HepG2 (cell line): ENCODE results near the gene CAMK2D. TPM values are rescaled to one million over a fixed set of nuclear protein-coding genes. Genes with fewer than 3 reads are reported as not detected.

Experiments
- ATAC-seq: fragments of 200-7000 bp; cut with Tn5 transposase; 3 replicates; pipeline ENCODE4 v1.9.1; 2020; ENCODE audit warnings: mild to moderate bottlenecking, moderate library complexity
- BruUV-seq: library from RNA; stranded (reverse); fragments of 400-500 nt; replicated peaks from 2 replicates; lab custom pipeline; 2021; lab: Mats Ljungman, UMichigan
- CTCF ChIA-PET: fragments of 300-600 bp; formaldehyde crosslinking; extraction: SDS; loops from one replicate; lab custom pipeline; 2021; ENCODE audit warnings: low total read pairs, inconsistent platforms, low intra/inter-chr PET ratio; lab: Yijun Ruan, JAX
- POLR2A ChIA-PET: fragments of 350-600 bp; sonication (Branson Sonifier 250); formaldehyde crosslinking; loops from one replicate; lab custom pipeline; 2020; ENCODE audit warnings: antibody characterized with exemption, inconsistent platforms; lab: Yijun Ruan, JAX
- DNase-seq: peaks from one replicate; pipeline ENCODE4 v3.0.0-alpha.2; 2015; ENCODE audit warnings: low spot score
- FAIRE-seq: peaks from 3 replicates; lab custom pipeline; 2011; peaks lifted over from hg19 to GRCh38; lab: Jason Lieb, UNC
- H2AFZ ChIP-seq: one replicate; pipeline ENCODE4 v1.6.1; 2011; ENCODE audit warnings: low read length, inconsistent platforms
- H3K27ac ChIP-seq: fragments of 300-600 bp; 3 replicates; pipeline ENCODE4 v1.8.0; 2011; ENCODE audit warnings: mixed run types, mild to moderate bottlenecking, mixed read lengths, low read length, inconsistent platforms; ENCODE audit not compliant: insufficient read depth; ENCODE audit errors: extremely low read length
- H3K27me3 ChIP-seq, 2 experiments: fragments of 200-600 bp in 1 of 2; 2 replicates in 1 of 2; 3 replicates in 1 of 2; pipeline versions ENCODE4 v1.6.0 to v1.8.0; 2011; ENCODE audit warnings: low read length in 2 of 2, mild to moderate bottlenecking in 2 of 2, moderate library complexity in 2 of 2, inconsistent platforms in 1 of 2; ENCODE audit not compliant: insufficient read depth in 2 of 2, control insufficient read depth in 1 of 2
- H3K36me3 ChIP-seq, 2 experiments: fragments of 200-600 bp in 1 of 2; replicated peaks in 1 of 2; 2 replicates in 1 of 2; 3 replicates in 1 of 2; pipeline versions ENCODE4 v1.5.1 to v1.8.0; 2011; ENCODE audit warnings: low read length in 2 of 2, inconsistent platforms in 1 of 2; ENCODE audit not compliant: insufficient read depth in 2 of 2, control insufficient read depth in 1 of 2
- H3K4me1 ChIP-seq: 2 replicates; pipeline ENCODE4 v1.5.1; 2012; ENCODE audit warnings: low read length, inconsistent platforms; ENCODE audit not compliant: insufficient read depth
- H3K4me2 ChIP-seq: 2 replicates; pipeline ENCODE4 v1.6.0; 2011; ENCODE audit warnings: low read depth, low read length, inconsistent platforms
- H3K4me3 ChIP-seq, 3 experiments: fragments of 200-600 bp in 1 of 3; sonication (generic), shearing (Covaris generic) in 1 of 3; replicated peaks in 1 of 3; 2 replicates each; pipeline ENCODE4 v1.5.1; 2011 to 2016; ENCODE audit warnings: low read length in 3 of 3, inconsistent platforms in 2 of 3, low read depth in 2 of 3, mild to moderate bottlenecking in 2 of 3, control low read depth in 1 of 3, mixed read lengths in 1 of 3; ENCODE audit not compliant: insufficient read depth in 1 of 3
- H3K79me2 ChIP-seq: one replicate; pipeline ENCODE4 v1.6.1; 2011; ENCODE audit warnings: low read length, inconsistent platforms; ENCODE audit not compliant: insufficient read depth
- H3K9ac ChIP-seq: 2 replicates; pipeline ENCODE4 v1.6.0; 2011; ENCODE audit warnings: mild to moderate bottlenecking, low read depth, low read length, inconsistent platforms; ENCODE audit not compliant: insufficient read depth
- H3K9me3 ChIP-seq: 2 replicates; pipeline ENCODE4 v1.5.1; 2012; ENCODE audit warnings: mild to moderate bottlenecking, low read length
- H4K20me1 ChIP-seq: 2 replicates; pipeline ENCODE4 v1.6.0; 2011; ENCODE audit warnings: inconsistent platforms, mild to moderate bottlenecking, low read length, moderate library complexity; ENCODE audit not compliant: insufficient read depth
- AGO2 ChIP-seq: fragments of 200-400 bp; formaldehyde crosslinking; optimal IDR thresholded peaks from 2 replicates; pipeline ENCODE3; 2017; ENCODE audit warnings: mild to moderate bottlenecking, low read depth, low read length, moderate library complexity
- GLI4 ChIP-seq: sonication (generic); formaldehyde crosslinking; IDR thresholded peaks from 2 replicates; pipeline ENCODE4 v1.5.1; 2020; ENCODE audit warnings: missing genetic modification reagents, mild to moderate bottlenecking, moderate library complexity, borderline replicate concordance
- GZF1 ChIP-seq: sonication (generic); formaldehyde crosslinking; IDR thresholded peaks from 2 replicates; pipeline ENCODE4 v1.5.1; 2020; ENCODE audit warnings: mild to moderate bottlenecking, missing genetic modification reagents
- HNRNPH1 ChIP-seq: fragments of 200-400 bp; formaldehyde crosslinking; optimal IDR thresholded peaks from 2 replicates; pipeline ENCODE3; 2017; ENCODE audit warnings: mild to moderate bottlenecking, low read depth, low read length
- HNRNPK ChIP-seq: fragments of 200-400 bp; formaldehyde crosslinking; IDR thresholded peaks from 2 replicates; pipeline ENCODE4 v1.6.1; 2018; ENCODE audit warnings: low read length, low read depth, moderate library complexity, mild to moderate bottlenecking; ENCODE audit not compliant: poor library complexity, severe bottlenecking
- ISL2 ChIP-seq: sonication (generic); formaldehyde crosslinking; IDR thresholded peaks from 2 replicates; pipeline ENCODE4 v1.5.0; 2020; ENCODE audit warnings: missing genetic modification reagents
- KLF13 ChIP-seq: sonication (generic); formaldehyde crosslinking; IDR thresholded peaks from 2 replicates; pipeline ENCODE4 v1.4.0; 2020; ENCODE audit warnings: mild to moderate bottlenecking, missing genetic modification reagents
- MAFG ChIP-seq: sonication (generic); formaldehyde crosslinking; IDR thresholded peaks from 2 replicates; pipeline ENCODE4 v1.5.1; 2020; ENCODE audit warnings: mild to moderate bottlenecking, missing genetic modification reagents
- MBNL3 ChIP-seq: fragments of 250-450 bp; sonication (Bioruptor Pico); conservative IDR thresholded peaks from 2 replicates; pipeline ENCODE4 v1.8.0; 2022; ENCODE audit warnings: mild to moderate bottlenecking, inconsistent platforms
- SOX5 ChIP-seq: IDR thresholded peaks from 2 replicates; pipeline ENCODE4 v1.6.1; 2016; ENCODE audit warnings: borderline replicate concordance
- TP53 ChIP-seq: sonication (generic); formaldehyde crosslinking; conservative IDR thresholded peaks from 2 replicates; pipeline ENCODE4 v1.4.0; 2020; ENCODE audit warnings: missing genetic modification reagents
- ZNF207 ChIP-seq: fragments of 450-650 bp; IDR thresholded peaks from 2 replicates; pipeline ENCODE4 v1.6.1; 2016; ENCODE audit warnings: antibody characterized with exemption, borderline replicate concordance
- ZNF282 ChIP-seq: fragments of 450-650 bp; IDR thresholded peaks from 2 replicates; pipeline ENCODE4 v1.6.1; 2018; ENCODE audit not compliant: partially characterized antibody
- ZNF788 ChIP-seq: sonication (generic); formaldehyde crosslinking; IDR thresholded peaks from 2 replicates; pipeline ENCODE4 v1.5.0; 2020; ENCODE audit warnings: mild to moderate bottlenecking, missing genetic modification reagents, borderline replicate concordance
- ZNF878 ChIP-seq: sonication (generic); formaldehyde crosslinking; IDR thresholded peaks from 2 replicates; pipeline ENCODE4 v1.8.1; 2023; ENCODE audit warnings: mild to moderate bottlenecking, missing genetic modification reagents, moderate library complexity
- WGBS: methylation state at CpG from one replicate; pipeline ENCODE4 v1.1.6; 2017; ENCODE audit warnings: low lambda C conversion rate; 5-methylcytosine and 5-hydroxymethylcytosine counted together
- in situ Hi-C: cut with HindIII; loops from 2 replicates; pipeline ENCODE4 v1.10.0; 2017; ENCODE audit warnings: low pct_unique_long_range_greater_than_20kb; ENCODE audit not compliant: extremely low pct_ligation_motif_present
- intact Hi-C: fragments of 100-400 bp; cut with micrococcal nuclease; formaldehyde crosslinking; loops from one replicate; pipeline ENCODE4 v1.10.0; 2022; ENCODE audit not compliant: unreplicated experiment
- polyA plus RNA-seq, 8 experiments: library from polyadenylated mRNA; depleted of rRNA in 3 of 8; stranded (reverse) in 7 of 8; unstranded in 1 of 8; fragments of >200 nt; fragmentation: Illumina TruSeq in 4 of 8; extraction: Trizol in 4 of 8; gene quantifications; 2 replicates each; pipeline versions ENCODE4 v1.2.1 to v1.2.3, GENCODE V29; 2011 to 2016; ENCODE audit warnings: low read depth in 4 of 8, missing spikeins in 1 of 8, mixed read lengths in 1 of 8; ENCODE audit not compliant: insufficient read depth in 1 of 8
- total RNA-seq, 5 experiments: library from RNA; depleted of rRNA; stranded (reverse); fragments of >200 nt; fragmentation: Illumina TruSeq; extraction: Trizol; gene quantifications; 2 replicates each; pipeline ENCODE4 v1.2.3, GENCODE V29; 2016; ENCODE audit warnings: low read depth in 1 of 5
- TF ChIP-seq, protein P1 (sequence below): sonication (generic); formaldehyde crosslinking; IDR thresholded peaks from 2 replicates; pipeline ENCODE4; 2020; ENCODE audit warnings: missing genetic modification reagents, mild to moderate bottlenecking, borderline replicate concordance
- TF ChIP-seq, protein P2 (sequence below): IDR thresholded peaks from 2 replicates; pipeline ENCODE4 v1.6.1; 2016; ENCODE audit warnings: missing compliant biosample characterization, missing genetic modification reagents, borderline replicate concordance
- TF ChIP-seq, protein P3 (sequence below): sonication (generic); formaldehyde crosslinking; IDR thresholded peaks from 2 replicates; pipeline ENCODE4 v1.4.0; 2020; ENCODE audit warnings: missing genetic modification reagents

Gene CAMK2D
- total and polyA plus RNA-seq, 2 of the 13 experiments (the other 11 are each of a cell fraction or from before 2014, with no cell fraction given) = 18.0 to 65.4 TPM

DNA sequence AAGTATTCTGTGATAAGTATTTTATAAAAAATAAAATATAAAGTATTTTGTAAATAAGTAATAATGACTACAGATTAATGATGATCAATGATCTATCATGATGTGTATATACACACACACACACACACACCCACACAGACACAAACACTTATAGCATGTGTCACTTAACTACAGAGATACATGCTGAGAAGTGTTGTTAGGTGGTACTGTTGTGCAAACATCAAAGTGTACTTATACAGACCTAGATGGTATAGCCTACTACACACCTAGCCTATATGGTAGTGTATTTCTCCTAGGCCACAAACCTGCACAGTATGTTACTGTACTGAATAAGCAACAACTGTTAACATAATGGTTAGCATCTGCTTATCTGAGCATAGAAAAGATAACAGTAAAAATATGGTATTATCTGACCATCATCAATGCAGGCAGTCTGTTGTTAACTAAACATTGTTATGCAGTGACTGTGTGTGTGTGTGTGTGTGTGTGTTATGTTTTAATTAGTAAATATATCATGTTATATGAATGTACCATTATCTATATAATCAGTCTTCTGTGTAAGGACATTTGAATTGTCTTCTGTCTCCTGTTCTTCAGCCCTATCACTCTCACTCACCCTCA is 138.2 kb downstream of the CAMK2D start (continued):
- TF ChIP-seq, protein P1, sequence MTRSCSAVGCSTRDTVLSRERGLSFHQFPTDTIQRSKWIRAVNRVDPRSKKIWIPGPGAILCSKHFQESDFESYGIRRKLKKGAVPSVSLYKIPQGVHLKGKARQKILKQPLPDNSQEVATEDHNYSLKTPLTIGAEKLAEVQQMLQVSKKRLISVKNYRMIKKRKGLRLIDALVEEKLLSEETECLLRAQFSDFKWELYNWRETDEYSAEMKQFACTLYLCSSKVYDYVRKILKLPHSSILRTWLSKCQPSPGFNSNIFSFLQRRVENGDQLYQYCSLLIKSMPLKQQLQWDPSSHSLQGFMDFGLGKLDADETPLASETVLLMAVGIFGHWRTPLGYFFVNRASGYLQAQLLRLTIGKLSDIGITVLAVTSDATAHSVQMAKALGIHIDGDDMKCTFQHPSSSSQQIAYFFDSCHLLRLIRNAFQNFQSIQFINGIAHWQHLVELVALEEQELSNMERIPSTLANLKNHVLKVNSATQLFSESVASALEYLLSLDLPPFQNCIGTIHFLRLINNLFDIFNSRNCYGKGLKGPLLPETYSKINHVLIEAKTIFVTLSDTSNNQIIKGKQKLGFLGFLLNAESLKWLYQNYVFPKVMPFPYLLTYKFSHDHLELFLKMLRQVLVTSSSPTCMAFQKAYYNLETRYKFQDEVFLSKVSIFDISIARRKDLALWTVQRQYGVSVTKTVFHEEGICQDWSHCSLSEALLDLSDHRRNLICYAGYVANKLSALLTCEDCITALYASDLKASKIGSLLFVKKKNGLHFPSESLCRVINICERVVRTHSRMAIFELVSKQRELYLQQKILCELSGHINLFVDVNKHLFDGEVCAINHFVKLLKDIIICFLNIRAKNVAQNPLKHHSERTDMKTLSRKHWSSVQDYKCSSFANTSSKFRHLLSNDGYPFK = no peak
- TF ChIP-seq ISL2 (CRISPR knock-in tag) (no peak), SOX5 (CRISPR knock-in tag) (no peak), KLF13 (CRISPR knock-in tag) (no peak), ZNF788 (CRISPR knock-in tag) (no peak)

DNA sequence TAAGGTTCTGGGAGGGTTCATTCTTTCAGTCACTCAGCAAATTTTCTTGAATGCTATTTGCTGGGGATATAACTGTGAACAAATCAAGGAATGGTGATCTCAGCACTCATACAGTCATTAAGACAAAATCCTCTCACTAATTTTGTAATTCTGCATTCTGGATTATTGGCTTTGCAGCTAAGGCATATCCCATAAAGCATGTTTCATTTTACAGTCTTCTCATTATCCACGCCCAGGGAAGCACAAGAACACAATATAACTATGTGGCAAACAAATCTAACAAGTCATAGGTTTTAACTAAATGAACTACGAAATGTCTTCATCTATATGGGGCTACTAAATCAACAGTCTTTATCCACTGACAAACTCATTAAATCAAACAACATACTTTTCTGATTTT is 139.9 kb downstream of the CAMK2D start:
- in situ Hi-C loops (no loop called here), intact Hi-C loops (no loop called here)
- no peak for ATAC-seq
- Histone ChIP-seq H3K27ac (no peak overlapping the region), H3K27me3 (no peaks in the 10 kb centered on the region), H3K4me1 (no peaks in the 10 kb centered on the region; the same call in 1 of the 2 replicates), H3K9me3 (no peaks in the 10 kb centered on the region), H3K36me3 (peaks cover 0 to 3% of the 10 kb centered on the region in 2 experiments; a peak in 3 of 5 replicates), H3K79me2 (no peaks in the 10 kb centered on the region), H4K20me1 (no peaks in the 10 kb centered on the region)
- CTCF ChIA-PET = no interaction called here
- WGBS = 98% methylated on average over 2 of the region's 2 CpGs
- TF ChIP-seq GLI4 (CRISPR knock-in tag) = no peak
- TF ChIP-seq MBNL3 (CRISPR knock-in tag) = no peak
- TF ChIP-seq, protein P2, sequence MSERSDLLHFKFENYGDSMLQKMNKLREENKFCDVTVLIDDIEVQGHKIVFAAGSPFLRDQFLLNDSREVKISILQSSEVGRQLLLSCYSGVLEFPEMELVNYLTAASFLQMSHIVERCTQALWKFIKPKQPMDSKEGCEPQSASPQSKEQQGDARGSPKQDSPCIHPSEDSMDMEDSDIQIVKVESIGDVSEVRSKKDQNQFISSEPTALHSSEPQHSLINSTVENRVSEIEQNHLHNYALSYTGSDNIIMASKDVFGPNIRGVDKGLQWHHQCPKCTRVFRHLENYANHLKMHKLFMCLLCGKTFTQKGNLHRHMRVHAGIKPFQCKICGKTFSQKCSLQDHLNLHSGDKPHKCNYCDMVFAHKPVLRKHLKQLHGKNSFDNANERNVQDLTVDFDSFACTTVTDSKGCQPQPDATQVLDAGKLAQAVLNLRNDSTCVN (CRISPR knock-in tag) = no peak
- no peak for TF ChIP-seq AGO2
- TF ChIP-seq GZF1 (CRISPR knock-in tag) = no peak
- TF ChIP-seq ZNF878 (CRISPR knock-in tag) = no peak
- TF ChIP-seq ZNF207 = no peak
- TF ChIP-seq MAFG (CRISPR knock-in tag) = no peak
- no peak for TF ChIP-seq ZNF282
- no peak for TF ChIP-seq HNRNPK
- no peak for TF ChIP-seq HNRNPH1
- TF ChIP-seq, protein P3, sequence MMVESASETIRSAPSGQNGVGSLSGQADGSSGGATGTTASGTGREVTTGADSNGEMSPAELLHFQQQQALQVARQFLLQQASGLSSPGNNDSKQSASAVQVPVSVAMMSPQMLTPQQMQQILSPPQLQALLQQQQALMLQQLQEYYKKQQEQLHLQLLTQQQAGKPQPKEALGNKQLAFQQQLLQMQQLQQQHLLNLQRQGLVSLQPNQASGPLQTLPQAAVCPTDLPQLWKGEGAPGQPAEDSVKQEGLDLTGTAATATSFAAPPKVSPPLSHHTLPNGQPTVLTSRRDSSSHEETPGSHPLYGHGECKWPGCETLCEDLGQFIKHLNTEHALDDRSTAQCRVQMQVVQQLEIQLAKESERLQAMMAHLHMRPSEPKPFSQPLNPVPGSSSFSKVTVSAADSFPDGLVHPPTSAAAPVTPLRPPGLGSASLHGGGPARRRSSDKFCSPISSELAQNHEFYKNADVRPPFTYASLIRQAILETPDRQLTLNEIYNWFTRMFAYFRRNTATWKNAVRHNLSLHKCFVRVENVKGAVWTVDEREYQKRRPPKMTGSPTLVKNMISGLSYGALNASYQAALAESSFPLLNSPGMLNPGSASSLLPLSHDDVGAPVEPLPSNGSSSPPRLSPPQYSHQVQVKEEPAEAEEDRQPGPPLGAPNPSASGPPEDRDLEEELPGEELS (CRISPR knock-in tag) = no peak
- TF ChIP-seq TP53 (CRISPR knock-in tag) = no peak
- TF ChIP-seq, all 625 proteins: peak for 0
- FAIRE-seq (no peak), DNase-seq (no peak)
- Histone ChIP-seq H3K4me3 (no peak overlapping the region), H2AFZ (no peak overlapping the region), H3K9ac (no peak overlapping the region), H3K4me2 (no peak overlapping the region)
- POLR2A ChIA-PET = no interaction called here
- BruUV-seq = no TSS peak
